ENCODE data around the gene ATP5MC2. TPM values are rescaled to one million over a fixed set of nuclear protein-coding genes. Genes with fewer than 3 reads are reported as not detected.

Gene ATP5MC2
- total and polyA plus RNA-seq, 10 of the 15 experiments (the other 5 are each of a cell fraction or from before 2014, with no cell fraction given) = 379 to 1,090 (median 525) TPM

DNA sequence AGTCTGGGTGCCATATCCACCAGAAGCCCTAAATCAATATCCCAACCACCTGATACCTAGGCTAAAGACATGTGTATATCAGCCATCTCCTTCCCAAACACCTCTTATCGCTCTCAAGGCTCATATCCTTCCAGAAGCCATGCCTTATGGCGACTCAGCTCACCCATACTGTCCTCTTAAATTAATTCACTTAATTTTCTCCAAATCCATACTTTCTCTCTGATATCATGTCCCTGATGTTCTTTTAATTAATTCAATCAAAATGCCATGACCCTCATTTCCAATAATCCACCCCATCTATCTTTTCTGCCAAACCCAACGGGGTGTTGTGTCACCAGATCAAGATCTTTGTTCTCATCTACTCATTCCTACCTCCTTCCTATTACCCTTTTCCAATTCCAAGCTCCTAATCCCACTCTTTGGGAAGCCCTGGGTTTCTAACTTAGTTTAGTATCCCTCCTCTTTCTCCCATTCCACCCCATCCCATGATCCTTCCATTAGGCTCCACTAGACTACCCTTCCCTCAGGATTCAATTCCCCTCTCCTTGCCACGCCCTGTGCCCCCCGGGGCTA lies 50.4 kb downstream of the ATP5MC2 start (continued):
- TF ChIP-seq, protein P1, sequence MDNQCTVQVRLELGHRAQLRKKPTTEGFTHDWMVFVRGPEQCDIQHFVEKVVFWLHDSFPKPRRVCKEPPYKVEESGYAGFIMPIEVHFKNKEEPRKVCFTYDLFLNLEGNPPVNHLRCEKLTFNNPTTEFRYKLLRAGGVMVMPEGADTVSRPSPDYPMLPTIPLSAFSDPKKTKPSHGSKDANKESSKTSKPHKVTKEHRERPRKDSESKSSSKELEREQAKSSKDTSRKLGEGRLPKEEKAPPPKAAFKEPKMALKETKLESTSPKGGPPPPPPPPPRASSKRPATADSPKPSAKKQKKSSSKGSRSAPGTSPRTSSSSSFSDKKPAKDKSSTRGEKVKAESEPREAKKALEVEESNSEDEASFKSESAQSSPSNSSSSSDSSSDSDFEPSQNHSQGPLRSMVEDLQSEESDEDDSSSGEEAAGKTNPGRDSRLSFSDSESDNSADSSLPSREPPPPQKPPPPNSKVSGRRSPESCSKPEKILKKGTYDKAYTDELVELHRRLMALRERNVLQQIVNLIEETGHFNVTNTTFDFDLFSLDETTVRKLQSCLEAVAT (IDR thresholded peaks at IDR 0.05) = 0 out of 2 replicates have a peak, but pooled peaks have one; percentile 73
- TF ChIP-seq, protein P2, sequence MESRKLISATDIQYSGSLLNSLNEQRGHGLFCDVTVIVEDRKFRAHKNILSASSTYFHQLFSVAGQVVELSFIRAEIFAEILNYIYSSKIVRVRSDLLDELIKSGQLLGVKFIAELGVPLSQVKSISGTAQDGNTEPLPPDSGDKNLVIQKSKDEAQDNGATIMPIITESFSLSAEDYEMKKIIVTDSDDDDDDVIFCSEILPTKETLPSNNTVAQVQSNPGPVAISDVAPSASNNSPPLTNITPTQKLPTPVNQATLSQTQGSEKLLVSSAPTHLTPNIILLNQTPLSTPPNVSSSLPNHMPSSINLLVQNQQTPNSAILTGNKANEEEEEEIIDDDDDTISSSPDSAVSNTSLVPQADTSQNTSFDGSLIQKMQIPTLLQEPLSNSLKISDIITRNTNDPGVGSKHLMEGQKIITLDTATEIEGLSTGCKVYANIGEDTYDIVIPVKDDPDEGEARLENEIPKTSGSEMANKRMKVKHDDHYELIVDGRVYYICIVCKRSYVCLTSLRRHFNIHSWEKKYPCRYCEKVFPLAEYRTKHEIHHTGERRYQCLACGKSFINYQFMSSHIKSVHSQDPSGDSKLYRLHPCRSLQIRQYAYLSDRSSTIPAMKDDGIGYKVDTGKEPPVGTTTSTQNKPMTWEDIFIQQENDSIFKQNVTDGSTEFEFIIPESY (IDR thresholded peaks at IDR 0.05) = no peak
- no peak for TF ChIP-seq PML (IDR thresholded peaks at IDR 0.05; ENCODE audit: low read length)

GRCh38 chr12:53624956-53625355 lies 50.9 kb downstream of the ATP5MC2 start:
- Histone ChIP-seq H3K4me2 (ENCODE audit: control insufficient read depth, insufficient read depth) (peak overlapping the region; percentile 85), H4K20me1 (ENCODE audit: control insufficient read depth, insufficient read depth) (no peaks in the 10 kb centered on the region), H3K4me3 (peak overlapping the region; percentile 94), H3K27me3 (replicated peaks in 1 of 2; ENCODE audit: control insufficient read depth in 2 of 2, insufficient read depth in 2 of 2, low read length in 1 of 2) (no peaks in the 10 kb centered on the region), H3K9ac (ENCODE audit: control insufficient read depth, insufficient read depth, low read length) (peak overlapping the region; percentile 93), H3K4me1 (ENCODE audit: control insufficient read depth, insufficient read depth, low read length) (no peaks in the 10 kb centered on the region), H3K79me2 (ENCODE audit: control insufficient read depth, insufficient read depth, low read length) (peaks cover 49% of the 10 kb centered on the region), H3K36me3 (ENCODE audit: control insufficient read depth in 2 of 2, insufficient read depth in 2 of 2, low read length in 1 of 2) (no peaks in the 10 kb centered on the region), H3K9me3 (replicated peaks; ENCODE audit: control insufficient read depth, insufficient read depth, low read length) (no peaks in the 10 kb centered on the region), H3K27ac (ENCODE audit: control insufficient read depth, insufficient read depth) (no peak overlapping the region), H2AFZ (ENCODE audit: control insufficient read depth, low read depth, low read length) (no peak overlapping the region)
- POLR2A ChIA-PET = interaction anchor here (0.6 to 5.3 kb wide), 8 partner anchors 10 to 245 kb away, joined by 3 to 51 read pairs (median 4); partner anchors contain the start of genes SP1 and TARBP2
- DNase-seq (ENCODE audit: low read depth, low spot score) = no peak
- no peak for ATAC-seq
- WGBS (ENCODE audit: insufficient coverage, insufficient replicate concordance, low lambda C conversion rate, missing lambda C conversion rate) = 98% methylated on average over 4 of the region's 4 CpGs
- TF ChIP-seq, protein P1 (IDR thresholded peaks at IDR 0.05) = peak; percentile 92
- TF ChIP-seq, protein P3, sequence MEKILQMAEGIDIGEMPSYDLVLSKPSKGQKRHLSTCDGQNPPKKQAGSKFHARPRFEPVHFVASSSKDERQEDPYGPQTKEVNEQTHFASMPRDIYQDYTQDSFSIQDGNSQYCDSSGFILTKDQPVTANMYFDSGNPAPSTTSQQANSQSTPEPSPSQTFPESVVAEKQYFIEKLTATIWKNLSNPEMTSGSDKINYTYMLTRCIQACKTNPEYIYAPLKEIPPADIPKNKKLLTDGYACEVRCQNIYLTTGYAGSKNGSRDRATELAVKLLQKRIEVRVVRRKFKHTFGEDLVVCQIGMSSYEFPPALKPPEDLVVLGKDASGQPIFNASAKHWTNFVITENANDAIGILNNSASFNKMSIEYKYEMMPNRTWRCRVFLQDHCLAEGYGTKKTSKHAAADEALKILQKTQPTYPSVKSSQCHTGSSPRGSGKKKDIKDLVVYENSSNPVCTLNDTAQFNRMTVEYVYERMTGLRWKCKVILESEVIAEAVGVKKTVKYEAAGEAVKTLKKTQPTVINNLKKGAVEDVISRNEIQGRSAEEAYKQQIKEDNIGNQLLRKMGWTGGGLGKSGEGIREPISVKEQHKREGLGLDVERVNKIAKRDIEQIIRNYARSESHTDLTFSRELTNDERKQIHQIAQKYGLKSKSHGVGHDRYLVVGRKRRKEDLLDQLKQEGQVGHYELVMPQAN (conservative IDR thresholded peaks at IDR 0.05) = no peak
- CTCF ChIA-PET = interaction anchor here (1.2 to 3.2 kb wide), 9 partner anchors 11 to 429 kb away, joined by 3 to 27 read pairs (median 8); partner anchors contain the start of genes ATP5MC2 and HOXC4
- SMC1A ChIA-PET (ENCODE audit: uncharacterized antibody, unreplicated experiment) = interaction anchor here (1.1 to 4.7 kb wide), 12 partner anchors 9 to 132 kb away, joined by 3 to 52 read pairs (median 6); partner anchors contain the start of gene ATP5MC2
- RAD21 ChIA-PET (ENCODE audit: unreplicated experiment) = interaction anchor here (1.0 to 4.5 kb wide), 6 partner anchors 9 to 124 kb away, joined by 3 to 39 read pairs (median 5); partner anchors contain the start of genes ATP5MC2 and TARBP2
- BruUV-seq (replicated peaks) = no TSS peak
- in situ Hi-C loops (cut with MboI) (no loop called here), intact Hi-C loops (cut with micrococcal nuclease; ENCODE audit: unreplicated experiment) (loop anchor here (2.0 kb wide), 1 partner anchor 82 kb away; no protein-coding TSS in a partner anchor)
- FAIRE-seq = no peak
